Measurements from ENCODE around the gene HOXA6.

Gene HOXA6

DNA sequence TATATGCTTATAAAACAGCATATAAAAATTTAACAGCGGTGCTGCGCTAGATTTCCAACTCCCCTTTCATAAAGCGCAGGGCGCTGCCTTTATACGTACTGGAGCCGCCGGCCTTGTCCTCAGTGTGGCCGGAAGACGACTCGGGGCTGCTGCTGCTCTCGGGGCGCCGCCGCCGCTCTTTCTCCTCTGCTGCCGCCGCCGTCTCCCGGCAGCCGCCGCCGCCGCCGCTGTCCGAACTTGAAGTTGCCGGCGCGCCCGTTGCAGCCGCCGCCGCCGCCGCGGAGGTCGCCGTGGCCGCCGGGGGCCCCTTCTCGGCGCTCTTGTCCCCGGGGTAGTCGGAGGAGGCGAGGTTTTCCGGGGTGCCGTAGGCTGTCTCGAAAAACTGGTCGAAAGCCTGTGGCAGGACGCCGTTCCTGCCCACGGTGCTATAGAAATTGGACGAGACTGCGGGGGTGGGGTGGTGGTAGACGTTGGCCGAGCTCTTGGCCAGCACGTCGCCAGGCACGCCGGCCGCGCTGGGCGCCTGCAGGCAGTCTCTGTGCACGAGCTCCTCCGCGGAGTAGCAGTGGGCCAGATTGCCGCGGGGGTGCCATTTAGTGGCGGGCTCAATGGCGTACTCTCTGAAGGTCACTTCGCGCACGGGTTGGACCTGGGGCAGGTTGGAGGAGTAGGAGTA is 36.9 kb upstream of the HOXA6 start:
- DNase-seq: peak; percentile 76

DNA sequence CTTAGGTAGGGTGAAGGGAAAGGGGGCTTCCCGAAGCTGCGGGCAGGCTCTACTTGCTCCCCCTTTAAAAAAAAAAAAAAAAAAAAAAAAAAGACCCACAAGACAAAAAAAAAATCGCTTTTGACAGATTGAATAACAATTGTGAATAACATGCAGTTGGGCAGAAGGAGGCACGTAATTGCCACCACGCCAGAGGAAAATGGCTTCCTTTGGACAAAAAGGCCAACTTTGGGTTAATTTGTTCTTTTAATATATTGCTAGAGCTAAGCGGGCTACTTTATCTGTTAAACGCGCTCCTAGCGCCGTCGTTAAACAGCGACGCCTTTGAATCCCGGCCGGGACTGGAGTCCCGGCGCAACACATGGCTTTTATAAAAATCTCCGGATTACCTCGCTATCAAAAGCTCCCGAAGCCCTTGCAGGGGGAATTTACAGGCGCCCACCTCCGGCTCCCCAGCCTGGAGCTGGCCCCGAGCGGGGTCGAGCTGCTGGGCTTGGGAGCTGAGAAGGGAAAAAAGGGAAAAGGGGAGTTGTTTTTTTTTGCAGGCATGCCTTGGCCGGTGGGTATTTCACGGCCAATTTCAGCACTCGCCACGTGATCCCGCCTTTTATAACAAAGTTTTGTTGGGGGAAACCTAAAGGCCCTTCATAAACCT is 36.2 kb upstream of the HOXA6 start:
- DNase-seq: no peak

DNA sequence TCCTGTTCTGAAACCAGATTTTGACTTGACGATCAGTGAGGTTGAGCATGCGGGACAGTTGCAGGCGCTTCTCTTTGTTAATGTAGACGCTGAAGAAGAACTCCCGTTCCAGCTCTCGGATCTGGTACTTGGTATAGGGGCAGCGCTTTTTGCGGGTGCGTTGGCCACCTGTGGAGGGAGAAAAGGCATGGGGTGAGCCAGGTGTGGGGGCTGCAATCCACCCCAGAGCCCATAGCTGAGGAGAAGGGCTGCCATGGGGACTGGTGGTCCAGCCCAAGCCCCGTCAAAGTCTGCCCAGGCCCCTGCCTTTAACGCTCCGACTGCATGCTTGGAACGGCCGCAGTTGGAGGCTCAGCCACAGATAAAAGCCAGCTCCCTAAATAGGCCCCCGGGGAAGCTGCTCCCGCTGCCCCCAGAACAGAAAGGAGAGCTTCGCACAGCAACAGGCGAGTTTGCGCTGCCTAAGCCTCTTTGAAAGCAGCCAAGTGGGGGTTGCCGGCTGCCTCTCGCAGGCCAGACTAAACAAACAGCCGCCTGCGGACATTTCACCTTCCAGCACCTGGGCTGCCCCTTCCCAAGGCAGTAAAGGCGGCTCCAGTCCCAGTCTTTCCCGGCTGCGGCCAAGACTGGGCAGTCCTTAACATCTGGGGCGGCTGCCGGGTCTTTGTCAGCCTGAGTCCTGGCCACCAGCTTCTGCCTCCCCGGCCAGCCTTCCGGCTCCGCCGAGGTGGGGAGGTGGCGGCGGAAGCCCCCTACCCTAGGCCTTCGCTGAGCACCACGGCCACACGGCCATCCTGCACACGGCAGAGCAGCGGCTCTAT is 35.5 kb upstream of the HOXA6 start:
- DNase-seq: peak; percentile 68

DNA sequence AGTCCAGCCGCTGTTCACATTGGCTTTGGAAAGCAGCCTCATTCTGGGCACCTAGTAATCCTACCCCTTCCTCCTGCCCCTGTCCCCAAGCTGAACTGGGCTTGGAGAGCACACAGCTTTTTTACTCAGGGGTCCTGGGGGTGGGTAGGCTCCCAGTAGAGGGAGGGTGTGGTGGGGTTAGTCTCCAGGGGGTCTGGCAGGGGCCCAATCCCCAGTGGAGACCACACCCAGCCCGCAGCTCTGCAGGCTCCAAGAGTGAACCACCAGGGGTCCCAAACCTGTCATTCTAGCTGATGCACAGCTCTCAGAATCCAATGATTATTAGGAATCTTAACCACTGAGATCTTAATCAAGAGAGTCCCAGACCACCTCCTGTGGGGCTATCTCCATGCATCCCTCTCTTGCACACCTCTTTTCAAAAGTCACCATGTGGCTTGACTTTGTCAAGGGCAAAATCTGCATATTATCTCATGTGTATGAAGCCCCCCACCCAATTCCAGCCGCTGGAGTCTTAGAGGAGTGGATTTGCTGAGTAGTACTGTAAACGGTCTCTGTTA is 34.8 kb upstream of the HOXA6 start:
- peak; percentile 46 for DNase-seq

DNA sequence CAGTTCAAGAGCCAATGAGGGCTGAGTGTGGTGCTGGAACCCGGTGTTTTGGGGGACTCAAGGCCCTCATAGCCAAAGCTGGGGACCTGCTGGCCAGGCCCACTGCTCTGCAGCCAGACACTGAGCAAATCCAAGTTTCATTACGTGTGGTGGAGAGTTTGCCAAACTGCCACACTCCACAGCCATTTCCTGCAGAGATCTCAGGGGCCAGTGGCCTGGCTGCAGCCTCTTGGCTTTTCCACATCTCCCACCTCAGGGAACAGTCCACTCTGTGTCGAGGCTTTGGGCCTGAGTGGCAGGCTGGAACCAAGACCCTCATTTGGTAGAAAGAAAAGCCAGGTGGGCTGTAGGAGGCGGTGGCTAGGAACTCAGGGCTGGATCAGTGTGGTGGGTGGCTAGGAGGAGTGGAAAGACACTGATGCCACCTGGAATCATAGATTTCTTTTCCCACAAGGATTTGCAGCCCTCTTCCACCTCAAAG is 34.3 kb upstream of the HOXA6 start:
- peak; percentile 43 for DNase-seq

DNA sequence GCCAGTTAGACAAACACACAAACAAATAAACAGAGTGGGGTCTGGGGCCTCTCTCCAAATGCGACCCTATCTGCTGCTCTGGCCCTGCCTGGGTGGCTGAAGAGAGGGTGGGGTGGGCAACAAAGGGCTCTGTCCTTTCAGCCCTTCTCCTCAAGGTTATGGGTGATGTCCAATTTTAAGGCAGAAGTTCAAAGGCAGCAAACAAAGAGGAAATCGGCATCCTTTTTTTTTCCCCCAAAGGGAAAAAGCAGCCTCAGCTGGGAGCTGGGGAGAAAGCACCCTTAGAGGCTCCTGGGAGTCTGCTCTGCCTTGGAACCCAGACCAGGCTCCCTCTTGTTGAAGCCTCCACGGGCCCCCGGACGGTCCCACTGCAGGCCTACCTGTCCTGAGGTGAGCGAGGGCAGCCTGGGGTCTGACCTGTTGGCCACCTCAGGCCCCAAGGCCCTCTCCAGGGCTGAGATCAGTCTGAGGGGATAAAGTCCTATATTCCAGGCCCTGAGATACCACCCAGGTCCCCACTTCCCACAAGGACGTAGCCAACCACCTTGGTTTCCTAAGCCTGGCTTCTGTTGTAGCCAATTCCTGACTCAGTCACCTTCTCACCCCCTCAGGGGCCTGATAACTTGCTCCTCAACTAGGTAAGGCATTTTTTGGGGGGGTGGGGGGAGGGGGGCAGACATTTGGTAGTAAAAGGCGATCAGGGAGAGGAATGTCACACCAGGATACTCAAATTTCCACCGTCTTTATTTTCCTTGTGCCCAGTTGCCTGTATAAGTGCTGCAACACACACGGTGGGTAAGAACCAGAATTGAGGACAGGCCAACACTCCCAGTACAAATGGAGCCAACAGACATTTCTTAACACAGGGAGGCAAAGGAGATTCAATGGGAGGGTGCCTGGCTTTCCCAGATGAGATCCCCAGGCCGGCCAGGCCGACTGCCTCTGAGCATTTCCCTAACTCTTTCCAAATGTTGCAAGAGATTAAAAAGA is 33.2 kb upstream of the HOXA6 start:
- DNase-seq: peak; percentile 52

DNA sequence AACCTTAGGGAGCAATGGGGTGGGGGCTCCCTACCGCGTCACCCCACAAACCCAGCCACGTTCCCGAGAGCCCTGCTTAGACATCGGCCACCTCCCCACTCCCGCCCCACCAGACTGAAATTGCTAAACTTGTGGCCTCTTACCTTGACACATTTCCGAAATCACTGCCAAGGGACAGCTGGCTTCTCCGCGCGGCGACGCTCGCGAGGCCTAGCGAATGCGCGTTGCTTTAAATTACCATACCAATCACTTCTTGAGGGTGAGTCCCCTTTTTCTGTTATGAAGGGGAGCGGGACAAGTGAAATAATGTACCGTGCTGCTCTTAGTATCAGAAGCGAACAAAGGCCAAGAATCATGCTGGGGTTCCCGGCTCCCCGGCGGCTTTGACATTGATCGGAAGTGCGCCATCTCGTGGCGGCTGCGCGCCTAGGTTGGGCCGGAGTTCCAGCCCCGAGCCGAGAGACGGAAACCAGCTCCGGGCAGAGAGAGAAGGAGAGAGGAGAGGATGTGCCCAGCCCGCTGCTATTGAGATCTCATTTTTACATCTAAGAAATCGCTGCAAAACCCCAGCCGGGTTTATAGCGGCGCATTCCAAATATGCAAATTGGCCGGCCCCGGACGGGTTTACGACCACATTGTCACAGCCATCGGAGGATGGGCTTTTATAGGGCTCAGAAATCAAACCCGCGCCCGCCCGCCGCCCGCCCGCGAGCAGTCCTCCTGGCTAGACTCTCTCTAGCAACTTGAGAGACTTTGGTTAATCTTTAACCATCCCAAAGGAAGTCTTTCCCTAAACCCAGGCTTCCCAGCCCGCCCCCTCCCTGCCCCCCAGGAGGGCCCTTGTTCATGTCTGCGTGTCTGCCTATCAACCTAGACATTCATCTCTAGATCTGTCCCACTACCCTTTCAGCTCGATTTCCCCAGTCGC is 32.2 kb upstream of the HOXA6 start:
- DNase-seq: peak; percentile 95

DNA sequence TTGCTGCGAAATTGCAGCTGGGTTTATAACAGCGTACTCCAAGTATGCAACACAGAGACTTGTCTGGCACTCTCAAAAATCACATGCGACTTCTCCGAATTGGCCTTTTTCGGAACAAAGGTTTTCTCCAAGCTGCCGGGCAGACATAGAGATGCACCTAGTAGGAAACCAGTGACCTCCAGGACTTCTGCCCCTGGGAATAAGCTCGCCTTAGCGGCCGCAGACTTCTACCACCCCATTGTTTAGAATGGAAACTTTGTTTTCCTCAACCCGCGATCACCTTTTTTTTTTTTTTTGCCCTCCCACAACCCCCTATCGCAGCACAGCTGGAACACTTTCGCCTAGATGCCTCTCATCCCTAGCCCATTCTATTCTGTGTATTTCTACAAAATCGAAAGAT is 31.5 kb upstream of the HOXA6 start:
- DNase-seq: peak; percentile 61

DNA sequence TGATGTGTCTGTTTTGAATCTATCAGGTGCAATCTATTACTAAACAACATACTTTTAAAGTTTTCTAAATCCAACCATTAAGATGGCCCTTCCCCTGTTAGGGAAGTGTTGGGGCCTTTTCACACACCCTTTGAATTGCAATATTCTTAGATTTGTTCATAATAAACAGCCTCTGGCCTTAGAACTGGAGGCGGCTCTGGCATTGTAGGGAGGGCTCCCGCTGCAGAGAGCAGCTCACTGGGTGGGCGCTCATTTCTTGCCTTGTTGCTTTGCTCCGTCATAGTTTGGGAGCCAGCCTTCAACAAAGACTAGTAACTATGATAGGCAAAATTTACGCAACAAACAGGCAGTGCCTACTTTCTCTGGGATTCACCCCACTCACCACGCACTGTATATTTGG is 30.8 kb upstream of the HOXA6 start:
- peak; percentile 61 for DNase-seq

DNA sequence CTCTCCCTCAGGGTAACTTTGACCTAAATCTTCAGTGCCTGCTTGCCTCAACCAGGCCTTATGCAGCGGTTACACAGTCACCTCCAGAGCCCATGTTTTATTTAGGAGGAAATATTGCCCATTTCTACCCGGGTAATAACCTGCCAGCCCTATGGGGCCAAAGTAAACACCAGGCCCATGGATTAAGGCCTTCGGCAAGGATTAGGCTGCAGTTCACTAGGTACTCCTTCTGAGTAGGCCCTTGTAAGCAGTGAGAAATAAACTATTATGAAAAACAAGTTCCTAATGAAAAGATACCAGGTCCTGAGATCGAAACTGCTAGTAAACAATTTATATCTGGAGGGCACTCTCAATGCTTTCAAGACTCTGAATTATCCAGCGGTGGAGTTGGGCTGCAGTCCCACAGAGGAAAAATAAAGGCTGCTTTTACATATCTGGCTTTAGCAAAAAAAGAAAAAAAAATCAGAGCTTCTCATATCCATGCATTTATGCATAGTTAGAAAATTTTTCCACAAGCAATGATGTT is 30.3 kb upstream of the HOXA6 start:
- peak; percentile 48 for DNase-seq

DNA sequence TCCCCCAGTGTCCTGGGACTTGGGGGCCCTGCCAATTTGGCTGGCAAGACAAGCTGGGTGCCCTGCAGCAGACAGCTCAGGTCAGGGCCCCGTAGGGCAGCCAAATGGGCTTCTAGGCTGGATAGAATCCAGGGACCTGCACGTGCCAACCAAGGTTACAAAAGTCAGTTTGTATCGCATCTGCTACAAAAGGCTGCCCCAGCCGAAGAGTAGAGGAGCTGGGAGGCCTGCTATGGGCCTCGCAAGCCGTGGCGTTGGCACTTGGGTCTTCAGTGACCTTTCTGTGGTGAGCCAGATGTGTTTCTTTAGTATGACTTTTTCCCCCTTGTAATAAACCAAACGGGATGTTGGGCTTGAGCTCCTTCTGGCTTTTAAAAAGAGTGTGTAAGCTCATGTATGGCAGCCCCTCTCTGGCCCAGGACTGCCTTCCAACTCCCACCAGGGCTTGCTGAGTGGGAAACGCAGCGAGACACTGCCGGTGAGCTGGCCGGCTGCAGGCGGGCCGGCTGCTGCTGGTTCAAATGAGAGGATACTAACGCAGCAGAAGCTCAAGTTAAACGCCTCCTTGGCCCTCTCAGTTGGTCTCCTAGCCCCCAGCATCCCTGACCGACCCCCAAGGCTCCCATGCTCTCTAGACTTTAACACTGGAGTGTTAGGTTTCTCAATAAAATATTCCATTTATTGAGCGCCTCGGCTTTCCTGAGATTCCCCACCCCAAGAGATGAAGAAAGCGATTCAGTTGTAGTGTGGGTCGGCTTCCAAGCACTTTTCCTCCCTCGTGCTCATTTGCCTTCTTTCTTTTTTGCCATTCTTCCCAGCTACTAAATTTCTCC is 29.6 kb upstream of the HOXA6 start:
- peak; percentile 62 for DNase-seq

DNA sequence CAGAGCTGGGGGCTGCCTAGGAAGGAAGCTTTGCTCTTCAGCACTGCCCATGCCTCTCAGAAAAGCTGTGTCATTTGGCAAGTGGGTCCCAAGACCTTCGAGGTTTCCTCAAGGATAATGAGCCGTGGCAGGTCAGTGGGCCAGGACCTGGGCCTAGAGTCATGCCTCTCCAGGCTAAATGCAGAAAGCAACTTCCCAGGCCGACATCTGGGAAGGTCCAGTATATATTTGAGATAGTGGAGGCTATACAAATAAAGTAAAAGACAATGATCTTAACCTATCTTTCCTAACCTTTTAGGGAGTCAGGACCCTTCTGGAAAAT is 28.9 kb upstream of the HOXA6 start:
- DNase-seq: no peak

DNA sequence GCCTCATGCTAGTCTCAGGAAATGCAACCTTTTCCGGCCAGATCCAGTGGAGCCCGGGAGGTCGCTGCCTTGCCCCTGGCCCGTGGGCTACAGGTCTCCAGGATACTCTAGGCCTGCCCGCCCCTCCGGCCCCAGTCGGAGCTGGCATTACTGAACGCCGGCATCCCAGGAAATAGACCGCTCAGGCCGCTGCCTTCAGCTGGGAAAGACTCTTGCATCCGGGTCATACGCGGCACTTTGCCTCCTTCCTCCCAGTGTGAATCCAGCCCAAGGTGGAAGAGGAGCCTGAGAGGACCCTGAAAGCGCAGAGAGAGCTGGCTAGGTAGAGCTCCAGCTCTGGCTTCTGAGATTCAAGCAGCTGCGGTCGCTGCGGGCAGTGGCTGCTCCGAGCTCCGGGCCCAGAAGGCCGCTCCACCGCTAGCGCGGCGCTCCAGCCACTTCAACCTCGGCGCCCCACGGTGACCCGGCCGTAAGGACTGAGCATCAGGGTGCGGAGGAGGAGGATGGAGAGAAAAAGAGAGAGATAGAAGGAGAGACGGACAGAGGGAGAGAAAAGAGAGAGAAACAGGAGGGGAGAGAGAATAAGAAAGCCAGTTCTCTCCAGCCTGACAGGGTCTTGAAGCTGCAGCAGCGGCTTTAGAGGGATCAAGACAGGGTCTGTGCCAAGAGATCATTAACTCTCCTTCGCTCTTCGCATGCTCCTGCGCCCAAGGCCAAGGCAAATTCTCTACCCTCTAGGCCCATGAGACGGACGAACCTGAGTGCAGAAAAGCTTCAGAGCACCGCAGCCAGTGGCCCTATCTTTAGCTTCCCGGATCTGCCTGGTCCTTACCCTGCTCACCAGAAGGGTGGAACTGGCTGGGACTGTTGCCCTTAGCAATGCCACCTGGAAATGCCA is 28.3 kb upstream of the HOXA6 start:
- DNase-seq: peak; percentile 77

DNA sequence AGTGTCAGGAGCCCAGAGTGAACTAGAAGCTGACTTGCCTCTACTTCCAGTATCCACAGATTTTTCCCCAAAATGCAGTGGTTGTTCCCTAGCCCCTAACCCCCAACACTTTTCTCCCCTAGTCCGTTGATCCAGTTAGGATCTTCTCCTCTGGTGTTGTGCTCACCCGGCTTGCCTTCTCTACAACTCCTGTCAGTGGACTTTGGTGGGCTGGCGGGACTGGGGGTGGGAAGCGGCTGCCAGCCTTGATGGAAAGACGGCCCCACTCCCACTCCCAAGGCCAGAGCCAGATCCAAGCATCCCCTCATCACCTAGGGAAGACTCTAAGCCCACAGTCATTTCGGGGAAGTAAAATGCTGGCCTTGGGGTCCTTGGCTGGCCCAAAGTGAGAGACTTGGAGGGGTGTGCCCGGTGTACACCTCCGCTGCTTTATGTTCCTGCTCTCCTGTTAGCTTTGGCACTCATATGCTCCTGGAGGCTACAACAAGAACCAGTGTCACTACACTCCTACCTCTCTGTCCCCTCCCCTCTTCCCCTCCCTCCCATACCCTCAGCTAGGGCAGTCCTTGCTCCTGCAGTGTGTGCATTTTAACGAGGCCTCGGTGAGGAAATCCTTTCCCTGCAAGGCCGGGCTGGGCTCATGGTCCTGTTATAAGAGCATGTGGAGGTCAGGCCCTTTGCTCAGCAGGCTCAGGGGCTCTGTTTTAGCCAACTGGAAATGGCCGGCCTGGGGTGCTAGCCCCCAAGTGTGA is 27.5 kb upstream of the HOXA6 start:
- peak; percentile 83 for DNase-seq

DNA sequence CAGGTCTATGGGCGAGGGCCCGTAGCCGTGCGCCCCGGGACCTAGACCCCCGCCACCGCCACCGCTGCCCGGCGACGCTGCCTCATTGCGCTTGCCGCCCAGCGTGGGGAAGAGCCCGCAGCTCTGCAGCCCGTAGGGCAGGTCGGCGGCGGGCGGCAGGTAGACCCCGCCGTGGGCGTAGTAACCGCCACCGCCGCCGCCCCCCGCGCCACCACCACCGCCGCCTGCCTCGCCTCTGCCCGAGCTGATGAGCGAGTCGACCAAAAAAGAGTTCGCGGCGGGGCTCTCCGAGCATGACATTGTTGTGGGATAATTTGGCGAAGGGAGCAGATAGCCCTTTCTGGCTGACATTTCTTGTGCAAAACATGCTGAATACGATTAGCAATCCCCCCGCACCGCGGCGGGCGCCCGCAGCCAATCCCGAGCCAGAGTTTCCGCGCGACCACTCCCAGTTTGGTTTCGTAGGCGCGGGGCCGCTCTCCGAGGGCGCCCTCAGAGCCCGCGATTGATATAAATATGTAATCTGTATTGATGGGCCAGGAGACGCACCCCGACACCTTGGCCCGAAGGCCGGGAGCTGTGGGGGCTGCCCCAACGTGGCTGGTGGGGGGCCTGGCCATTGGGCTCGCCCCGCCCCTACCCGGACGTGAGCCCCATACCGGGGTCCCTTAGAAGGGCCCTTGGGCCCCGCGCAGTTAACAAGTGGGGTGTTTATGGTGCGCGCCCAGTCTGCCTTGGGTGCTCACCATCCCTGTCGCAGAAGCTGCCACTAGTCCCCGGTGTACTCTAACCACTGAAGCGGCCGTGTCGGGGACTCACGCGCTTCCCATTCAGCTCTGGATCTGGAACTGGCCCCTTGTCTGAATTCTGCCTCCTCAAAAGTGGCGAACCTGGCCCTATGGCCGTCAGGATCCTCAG is 26.6 kb upstream of the HOXA6 start, which contains the start of gene HOXA10:
TSS of gene HOXA10 (minus strand) at position 365 of the 918 bp plus-strand sequence. CDS start at position 351, 14 bp downstream.
- DNase-seq: peak; percentile 90

DNA sequence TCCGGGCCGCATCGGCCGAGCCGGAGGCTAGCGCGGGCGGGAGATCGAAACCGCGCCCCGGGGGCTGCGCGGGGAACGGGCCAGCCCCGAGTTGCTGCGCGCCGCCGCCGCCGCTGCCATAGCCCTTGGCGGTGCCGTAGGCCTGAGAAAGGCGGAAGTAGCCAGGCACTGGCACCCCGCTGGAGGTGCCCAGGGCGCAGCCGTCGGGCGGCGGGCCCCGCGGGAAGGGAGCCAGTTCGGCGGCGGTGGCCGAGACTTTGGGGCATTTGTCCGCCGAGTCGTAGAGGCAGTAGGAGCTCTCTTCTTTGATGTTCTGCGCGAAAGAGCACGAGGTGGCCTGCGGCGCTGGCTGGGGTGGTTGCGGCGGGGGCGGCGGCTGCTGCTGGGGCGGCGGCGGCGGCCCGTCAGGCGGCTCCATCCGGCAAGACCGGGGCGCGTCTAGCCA is 26.0 kb upstream of the HOXA6 start:
- peak; percentile 66 for DNase-seq
